Measurements from ENCODE around the gene BRCA1.

DNA sequence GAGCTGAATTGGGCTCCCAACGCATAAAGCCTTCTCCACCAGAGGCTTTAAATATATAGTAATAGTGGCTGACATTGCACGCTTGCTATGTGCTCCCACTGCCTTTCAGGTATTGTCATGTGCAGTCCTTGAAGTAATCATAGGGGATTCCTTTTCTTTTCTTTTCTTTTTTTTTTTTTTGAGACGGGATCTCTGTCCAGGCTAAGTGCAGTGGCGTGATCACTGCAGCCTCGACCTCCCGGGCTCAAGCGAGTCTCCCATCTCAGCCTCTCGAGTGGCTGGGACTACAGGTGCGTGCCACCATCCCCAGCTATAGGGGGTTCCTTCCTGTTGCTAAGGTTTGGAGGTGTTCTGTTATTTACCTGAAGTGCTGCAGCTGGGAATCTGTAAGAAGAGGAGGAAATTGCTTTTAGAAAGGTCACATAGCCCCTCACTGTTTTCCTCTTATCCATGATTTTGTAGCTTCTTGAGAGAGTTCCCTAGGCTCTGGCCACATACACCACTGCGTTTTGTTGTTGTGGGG is 126.1 kb downstream of the BRCA1 start:
- TF ChIP-seq, protein P1, sequence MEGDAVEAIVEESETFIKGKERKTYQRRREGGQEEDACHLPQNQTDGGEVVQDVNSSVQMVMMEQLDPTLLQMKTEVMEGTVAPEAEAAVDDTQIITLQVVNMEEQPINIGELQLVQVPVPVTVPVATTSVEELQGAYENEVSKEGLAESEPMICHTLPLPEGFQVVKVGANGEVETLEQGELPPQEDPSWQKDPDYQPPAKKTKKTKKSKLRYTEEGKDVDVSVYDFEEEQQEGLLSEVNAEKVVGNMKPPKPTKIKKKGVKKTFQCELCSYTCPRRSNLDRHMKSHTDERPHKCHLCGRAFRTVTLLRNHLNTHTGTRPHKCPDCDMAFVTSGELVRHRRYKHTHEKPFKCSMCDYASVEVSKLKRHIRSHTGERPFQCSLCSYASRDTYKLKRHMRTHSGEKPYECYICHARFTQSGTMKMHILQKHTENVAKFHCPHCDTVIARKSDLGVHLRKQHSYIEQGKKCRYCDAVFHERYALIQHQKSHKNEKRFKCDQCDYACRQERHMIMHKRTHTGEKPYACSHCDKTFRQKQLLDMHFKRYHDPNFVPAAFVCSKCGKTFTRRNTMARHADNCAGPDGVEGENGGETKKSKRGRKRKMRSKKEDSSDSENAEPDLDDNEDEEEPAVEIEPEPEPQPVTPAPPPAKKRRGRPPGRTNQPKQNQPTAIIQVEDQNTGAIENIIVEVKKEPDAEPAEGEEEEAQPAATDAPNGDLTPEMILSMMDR (IDR thresholded peaks at IDR 0.05), result no peak
- TF ChIP-seq POLR2A (IDR thresholded peaks at IDR 0.05), result no peak
